ENCODE results near the gene ZNF32.
A peak's percentile ranks its signal among the peaks of the same experiment; 100 is the strongest.

ZNF32 gene

DNA sequence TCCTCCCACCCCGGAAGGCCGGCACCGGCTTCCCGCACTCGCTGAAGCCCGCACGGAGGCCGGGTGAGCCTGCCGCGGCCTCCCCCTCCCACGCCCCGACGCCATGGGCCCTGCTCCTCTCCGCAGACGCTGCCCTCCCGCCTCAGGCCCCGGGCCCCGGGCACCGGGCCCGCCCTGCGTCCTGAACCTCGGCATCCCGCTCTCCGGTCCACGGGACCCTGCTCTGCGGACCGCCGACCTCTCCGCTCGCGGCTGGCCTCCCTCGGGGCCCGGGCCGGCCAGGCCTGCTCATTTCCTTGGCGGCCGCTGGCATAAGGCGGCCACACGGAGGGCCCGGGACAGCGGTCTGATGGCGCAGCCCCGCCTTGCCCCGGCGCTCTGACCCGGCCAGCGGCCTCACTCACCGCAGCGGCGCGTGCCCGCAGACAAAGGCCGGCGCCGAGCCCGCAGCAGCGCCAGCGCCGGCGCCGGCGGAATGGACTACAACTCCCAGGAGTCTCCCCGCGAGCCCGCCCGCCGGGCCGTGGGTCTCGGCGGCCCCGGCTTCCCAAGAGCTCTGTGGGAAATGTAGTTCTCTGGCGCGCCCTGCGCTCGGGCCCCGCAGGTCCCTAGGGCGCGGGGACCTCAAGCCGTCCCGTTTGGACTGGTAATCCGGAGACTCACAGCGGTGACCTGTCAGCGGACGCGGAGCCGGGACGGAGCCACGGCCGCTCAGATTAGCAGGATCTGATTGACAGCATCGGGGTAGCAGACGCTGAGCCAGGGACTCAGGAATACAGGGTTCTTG is at the start of gene ZNF32:
ZNF32 (minus strand) TSS at position 484 of the 787 bp plus-strand sequence. CDS start 2,748 bp downstream, outside the sequence.
- DNase-seq = peak; percentile 92

DNA sequence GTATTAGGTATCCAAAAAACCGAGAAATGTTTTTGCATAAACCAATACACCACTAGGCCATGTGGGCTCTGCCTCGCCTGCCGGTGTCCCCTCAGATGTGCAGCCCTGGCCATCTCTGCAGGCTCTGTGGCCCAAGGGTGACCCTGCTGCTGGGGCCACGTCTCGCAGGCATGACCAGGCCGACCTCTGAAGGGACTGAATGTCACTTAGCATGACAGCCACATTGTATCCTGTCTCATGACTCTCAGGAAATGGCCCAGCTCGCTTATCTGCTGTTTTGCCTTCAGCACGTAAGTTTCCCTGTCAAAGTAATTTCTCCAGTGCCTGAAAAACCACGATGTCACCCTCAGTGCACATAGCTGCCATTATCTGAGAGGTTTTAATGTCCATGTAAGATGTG is 49.5 kb upstream of the ZNF32 start:
- peak; percentile 77 for DNase-seq

DNA sequence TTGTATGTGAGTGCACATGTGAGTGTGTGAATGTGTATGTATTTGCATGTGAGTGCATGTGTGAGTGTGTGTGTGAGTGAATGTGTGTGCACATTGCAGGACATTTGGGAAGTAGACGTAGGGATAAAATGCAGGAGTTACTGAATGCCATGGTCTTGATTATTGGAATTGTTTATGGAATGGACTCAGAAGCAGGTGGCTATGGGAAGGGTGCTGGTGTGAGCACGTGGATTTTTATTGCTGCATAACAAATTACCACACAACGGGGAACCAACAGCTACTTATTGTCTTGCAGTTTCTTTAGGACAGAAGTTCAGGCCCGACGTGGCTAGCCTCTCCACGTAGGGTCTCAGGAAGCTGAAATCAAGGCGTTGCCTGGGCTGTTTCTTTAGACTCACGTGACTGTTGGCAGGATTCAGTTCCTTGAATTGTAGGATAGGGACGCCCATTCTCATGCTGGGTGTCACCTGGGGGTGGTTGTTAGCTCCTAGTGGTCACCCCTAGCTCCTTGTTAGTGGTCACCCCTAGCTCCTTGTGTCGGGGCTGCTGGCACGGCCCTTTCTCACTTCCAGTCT is 48.3 kb upstream of the ZNF32 start:
- no peak for DNase-seq

GRCh38 chr10:43695730-43696129 is 47.0 kb upstream of the ZNF32 start:
- DNase-seq = no peak

DNA sequence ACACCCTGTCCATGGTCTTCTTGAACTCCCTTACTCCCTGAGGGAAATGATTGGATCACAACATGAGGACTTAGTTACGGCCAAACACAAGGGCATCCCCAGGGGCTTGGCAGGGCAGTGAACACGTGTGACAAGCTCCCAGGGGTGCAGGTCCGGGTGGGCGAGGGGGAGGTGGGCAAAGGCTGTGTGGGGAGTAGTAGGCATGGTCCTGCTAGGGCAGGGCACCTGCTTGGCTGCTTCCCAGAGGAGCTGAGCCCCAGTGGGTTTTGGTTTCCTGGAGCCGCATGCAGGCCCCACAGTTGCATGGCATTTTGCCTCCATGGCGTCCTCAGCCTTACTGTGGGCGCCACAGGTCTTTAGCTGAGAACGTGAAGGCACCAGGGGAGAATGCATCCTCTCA is 46.6 kb upstream of the ZNF32 start:
- DNase-seq = no peak

- DNase-seq = no peak
Measured at GRCh38 chr10:43694526-43694925, 45.8 kb upstream of the ZNF32 start.

DNA sequence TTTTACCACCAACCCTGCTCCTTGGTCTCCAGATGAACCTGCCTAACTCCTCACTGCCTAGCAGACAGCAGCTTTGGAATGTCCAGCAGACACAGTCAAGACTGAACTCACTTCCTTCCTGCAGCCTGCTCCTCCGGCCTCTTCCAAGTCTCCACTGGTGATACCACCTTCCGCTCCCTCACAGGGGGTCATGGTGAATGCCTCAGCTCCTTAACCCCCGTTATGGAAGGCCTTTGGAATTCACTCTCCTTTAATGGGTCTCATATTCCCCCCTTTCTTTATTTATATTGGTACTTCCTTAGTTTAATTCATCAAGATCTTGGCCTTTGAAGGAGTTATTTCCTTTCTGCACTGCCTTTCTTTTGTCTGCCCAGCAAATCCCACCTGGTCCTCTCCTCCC is 44.9 kb upstream of the ZNF32 start:
- no peak for DNase-seq

- DNase-seq = no peak
Measured at GRCh38 chr10:43692051-43692825, 43.6 kb upstream of the ZNF32 start.

GRCh38 chr10:43691485-43691884 is 42.8 kb upstream of the ZNF32 start:
- peak; percentile 36 for DNase-seq

GRCh38 chr10:43689955-43690771 is 41.5 kb upstream of the ZNF32 start:
- peak; percentile 92 for DNase-seq

DNA sequence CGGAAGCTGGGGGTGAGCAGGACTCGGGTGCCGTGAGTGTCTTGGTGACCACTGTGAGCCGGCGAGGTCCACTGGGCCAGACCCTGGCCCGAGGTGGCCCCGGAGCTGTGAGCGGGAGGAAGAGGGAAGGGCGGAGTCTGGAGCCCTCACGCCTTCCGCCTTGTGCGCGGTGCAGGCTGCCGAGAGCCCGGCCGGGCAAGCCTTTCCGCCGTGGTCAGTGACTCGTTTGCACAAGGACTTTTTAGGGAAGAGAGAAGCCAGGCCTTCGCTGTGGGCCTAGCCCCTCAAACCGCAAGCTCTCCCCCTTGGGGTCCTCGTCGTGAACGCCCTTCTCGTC is 40.9 kb upstream of the ZNF32 start:
- peak; percentile 75 for DNase-seq

GRCh38 chr10:43689007-43689491 is 40.4 kb upstream of the ZNF32 start:
- DNase-seq = no peak

DNA sequence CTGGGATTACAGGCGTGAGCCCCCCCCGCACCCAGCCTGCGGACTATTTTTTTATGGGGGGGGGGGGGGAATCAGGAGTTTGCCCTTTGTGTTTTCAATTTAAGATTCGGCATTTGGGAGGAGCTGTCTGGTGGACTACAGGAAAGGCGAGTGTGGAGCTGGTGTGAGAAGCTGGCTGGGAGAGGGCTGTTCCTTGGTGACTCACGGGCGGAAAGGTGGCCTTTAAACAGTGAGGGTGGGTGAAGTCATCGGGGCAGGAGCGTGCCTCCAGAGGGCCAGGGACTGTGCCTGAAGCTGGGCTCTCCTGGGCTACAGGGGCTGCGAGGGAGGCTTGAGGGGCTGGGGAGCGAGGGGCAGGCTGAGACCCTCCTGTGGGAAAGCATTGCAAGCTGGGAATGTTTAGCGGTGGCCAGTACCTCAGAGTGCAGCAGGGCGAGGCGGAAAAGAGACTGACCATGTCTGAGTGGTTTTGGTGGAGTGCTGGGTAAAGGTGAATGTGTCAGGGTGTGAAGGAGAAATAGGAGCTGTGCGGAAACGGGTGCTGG is 39.7 kb upstream of the ZNF32 start:
- DNase-seq = no peak

DNA sequence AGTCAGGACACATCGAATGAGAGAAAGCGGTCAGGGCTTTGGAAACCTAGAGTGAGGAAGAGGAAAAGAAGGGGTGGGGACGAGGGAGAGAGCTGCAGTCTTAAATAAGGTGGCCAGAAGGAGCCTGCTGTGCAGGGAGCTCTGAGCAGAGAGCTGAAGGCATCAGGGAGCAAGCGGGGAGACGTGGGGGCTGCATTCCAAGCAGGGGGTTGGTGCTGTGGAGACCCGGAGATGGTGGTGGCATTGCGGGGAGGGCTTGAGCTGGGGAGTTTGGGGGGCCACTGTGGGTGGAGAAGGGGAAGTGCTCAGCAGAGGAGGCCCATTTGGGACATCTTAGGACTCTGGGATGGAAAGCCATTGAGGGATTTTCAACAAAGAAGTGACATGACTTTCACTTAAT is 38.7 kb upstream of the ZNF32 start:
- DNase-seq = no peak

- peak; percentile 20 for DNase-seq
Measured at GRCh38 chr10:43686414-43686813, 37.7 kb upstream of the ZNF32 start.

DNA sequence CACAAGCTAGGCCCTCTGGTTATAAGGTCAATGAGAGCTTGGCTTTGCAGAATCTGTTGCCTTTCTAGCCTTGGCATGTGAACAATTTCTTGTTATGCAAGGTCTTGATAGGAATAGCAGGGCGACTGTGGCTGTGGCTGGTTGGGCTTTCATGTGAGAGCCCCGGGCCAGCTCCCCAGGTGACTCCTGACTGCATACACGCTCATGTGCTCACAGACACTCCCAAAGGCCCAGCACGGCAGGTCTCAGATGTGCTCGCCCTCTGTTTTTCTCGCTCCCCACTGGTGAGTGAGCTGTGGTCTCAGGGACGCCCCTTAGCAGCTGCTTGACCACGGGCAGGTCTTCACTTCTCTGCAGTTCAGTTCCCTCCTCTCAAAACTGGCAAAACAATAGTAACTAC is 37.1 kb upstream of the ZNF32 start:
- no peak for DNase-seq

GRCh38 chr10:43684292-43684559 is 35.5 kb upstream of the ZNF32 start:
- no peak for DNase-seq

DNA sequence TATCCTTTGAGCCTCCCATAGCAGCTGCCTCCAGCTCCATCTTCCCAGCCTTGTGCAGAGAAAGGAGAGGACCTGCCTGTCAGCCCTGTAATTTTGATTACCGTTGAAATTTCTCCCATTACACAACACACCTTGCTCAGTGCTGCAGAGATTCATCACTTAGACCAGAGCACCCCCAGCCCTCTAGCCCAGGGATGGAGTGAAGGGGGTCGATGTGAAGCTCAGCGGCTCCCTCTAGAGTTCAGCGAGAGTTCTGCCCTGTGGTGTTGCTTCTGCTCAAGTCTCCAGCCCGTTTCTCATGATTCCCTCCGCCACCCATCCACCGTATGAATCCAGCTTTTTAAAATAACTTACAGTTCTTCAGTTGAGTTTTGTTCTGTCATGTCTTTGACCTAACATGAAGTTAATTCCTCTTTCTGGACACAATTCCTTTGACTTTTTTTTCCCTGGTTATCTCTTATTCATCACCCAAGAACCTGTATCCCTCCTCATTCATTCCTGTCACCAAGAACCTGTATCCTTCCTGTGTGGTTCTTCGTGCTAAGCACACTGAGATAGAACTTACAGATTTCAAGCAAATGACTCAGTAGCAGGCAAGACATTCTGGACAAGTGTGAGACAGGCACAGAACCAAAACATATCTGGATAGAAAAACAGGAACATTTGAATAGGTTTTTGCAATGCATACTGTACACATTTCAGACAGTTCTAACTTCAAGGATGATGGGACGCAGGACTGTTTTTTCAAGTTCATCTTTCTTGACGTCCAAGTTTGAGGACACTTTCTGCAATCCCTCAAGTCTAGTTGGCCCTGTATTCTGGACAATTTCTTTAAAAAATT is 35.0 kb upstream of the ZNF32 start:
- peak; percentile 66 for DNase-seq

GRCh38 chr10:43682956-43683355 is 34.3 kb upstream of the ZNF32 start:
- DNase-seq = no peak

DNA sequence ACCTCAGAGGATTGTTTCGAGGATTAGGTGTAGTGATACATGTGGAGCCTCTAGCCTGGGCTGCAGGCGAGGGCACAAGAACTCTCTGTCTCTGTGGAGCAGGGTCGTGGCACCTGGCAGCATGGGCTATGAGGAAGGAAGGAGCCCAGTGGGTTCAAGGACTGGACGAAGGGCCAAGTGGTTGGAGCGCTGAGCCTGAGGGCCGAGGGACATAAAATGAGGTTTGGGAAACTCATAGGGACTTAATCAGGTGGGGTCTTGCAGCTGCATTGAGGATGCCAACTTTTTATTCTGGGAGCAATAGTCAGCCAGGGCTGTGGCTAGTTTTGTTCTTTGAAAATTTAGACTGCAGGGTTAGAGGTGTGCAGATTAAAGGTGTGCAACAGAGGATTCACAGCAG is 33.0 kb upstream of the ZNF32 start:
- DNase-seq = no peak

GRCh38 chr10:43681220-43681619 is 32.5 kb upstream of the ZNF32 start:
- DNase-seq = no peak

DNA sequence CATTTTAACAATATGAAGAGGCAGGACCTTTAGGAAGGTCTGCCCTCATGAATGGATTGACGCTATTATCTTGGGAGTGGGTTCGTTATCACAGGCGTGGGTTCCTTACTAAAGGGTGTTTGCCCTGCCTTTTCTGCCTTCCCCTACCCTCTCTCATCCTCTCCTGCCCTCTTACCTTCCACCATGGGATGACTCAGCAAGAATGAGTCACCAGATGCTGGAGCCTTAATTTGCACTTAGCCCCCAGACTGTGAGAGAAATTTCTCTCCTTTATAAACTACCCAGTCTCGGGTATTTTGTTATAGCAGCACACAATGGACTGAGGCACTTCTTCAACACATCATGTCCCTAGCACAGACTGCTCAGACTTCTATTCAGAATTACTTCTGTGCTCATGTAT is 31.4 kb upstream of the ZNF32 start:
- peak; percentile 50 for DNase-seq
